Left ventricle myocardium inferior (tissue), 1 donor: ENCODE results near the gene MRTFB. TPM values are rescaled to one million over a fixed set of nuclear protein-coding genes. Genes with fewer than 3 reads are reported as not detected.

Experiments used
- DNase-seq: peaks from one replicate; pipeline ENCODE4 v3.0.0-alpha.2; 2020
- H3K27ac ChIP-seq: fragments of 200-600 bp; replicated peaks from 2 replicates; pipeline ENCODE4 v1.8.0; 2021
- H3K27me3 ChIP-seq: fragments of 200-600 bp; 2 replicates; pipeline ENCODE4 v1.8.0; 2021; ENCODE audit warnings: low read depth
- H3K36me3 ChIP-seq: fragments of 200-600 bp; 2 replicates; pipeline ENCODE4 v1.8.0; 2021
- H3K4me1 ChIP-seq: fragments of 200-600 bp; 2 replicates; pipeline ENCODE4 v1.8.0; 2021
- H3K4me3 ChIP-seq: fragments of 200-600 bp; 2 replicates; pipeline ENCODE4 v1.8.0; 2021; ENCODE audit warnings: mild to moderate bottlenecking, moderate library complexity
- H3K9me3 ChIP-seq: fragments of 200-600 bp; replicated peaks from 2 replicates; pipeline ENCODE4 v1.8.0; 2021
- CTCF ChIP-seq: fragments of 200-600 bp; IDR thresholded peaks from 2 replicates; pipeline ENCODE4 v1.8.0; 2021; ENCODE audit warnings: antibody characterized with exemption, mild to moderate bottlenecking, borderline replicate concordance
- intact Hi-C: fragments of 100-400 bp; cut with micrococcal nuclease; formaldehyde crosslinking; loops from one replicate; pipeline ENCODE4 v1.11.0; 2022
- total RNA-seq: library from RNA; stranded (reverse); fragmentation: NEBNext Ultra II Directional; extraction: Animal tissue kit (Norgen Biotek cat#: 25700); gene quantifications from one replicate; pipeline ENCODE4 v1.2.1, GENCODE V29; 2021
- donor health status: DM: no; HTN: yes; CAD: no; lungs with severe emphysema.

The MRTFB gene
- total RNA-seq, 1 donor from 2014 or later: 24.3 TPM

GRCh38 chr16:14193316-14193871 lies 122.3 kb downstream of the MRTFB start:
- Histone ChIP-seq H3K4me3 (peak overlapping the region; percentile 14), H3K36me3 (no peaks in the 10 kb centered on the region), H3K27ac (peak overlapping the region; percentile 10), H3K27me3 (no peaks in the 10 kb centered on the region), H3K9me3 (peaks cover 4% of the 10 kb centered on the region), H3K4me1 (peaks cover 63% of the 10 kb centered on the region)
- no peak for DNase-seq
- intact Hi-C loops: loop anchor here (10.0 kb wide), 1 partner anchor 109 kb away; no protein-coding TSS in a partner anchor
- TF ChIP-seq CTCF: no peak

- no peak for TF ChIP-seq CTCF
- Histone ChIP-seq H3K27me3 (no peaks in the 10 kb centered on the region), H3K9me3 (peaks cover 4% of the 10 kb centered on the region), H3K4me3 (no peak overlapping the region), H3K36me3 (no peaks in the 10 kb centered on the region), H3K27ac (no peak overlapping the region), H3K4me1 (peaks cover 61% of the 10 kb centered on the region)
- DNase-seq: no peak
- intact Hi-C loops: loop anchor here (10.0 kb wide), 1 partner anchor 110 kb away; no protein-coding TSS in a partner anchor
Measured at GRCh38 chr16:14194721-14195120, 123.6 kb downstream of the MRTFB start.

DNA sequence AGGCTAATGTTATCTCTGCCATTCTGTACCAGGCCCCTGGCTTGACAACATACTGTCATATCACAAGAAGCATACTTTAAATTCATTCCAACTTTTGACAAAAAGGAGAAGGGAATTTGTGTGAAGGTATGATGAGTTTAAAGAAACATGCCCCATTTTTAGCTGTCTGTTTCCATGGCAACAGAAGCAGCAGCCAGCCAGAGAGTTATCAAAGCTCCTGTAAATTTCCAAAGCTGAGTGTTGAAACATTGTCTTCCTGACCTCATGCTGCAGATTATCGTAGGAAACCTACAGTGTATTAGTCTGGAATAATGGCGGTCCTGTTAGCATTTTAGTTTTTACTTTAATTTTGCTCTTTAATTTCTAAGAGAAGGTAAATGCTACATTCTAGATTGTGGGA lies 124.9 kb downstream of the MRTFB start:
- Histone ChIP-seq H3K9me3 (peaks cover 4% of the 10 kb centered on the region), H3K27ac (peak overlapping the region; percentile 42), H3K4me1 (peaks cover 51% of the 10 kb centered on the region), H3K36me3 (no peaks in the 10 kb centered on the region), H3K4me3 (no peak overlapping the region), H3K27me3 (no peaks in the 10 kb centered on the region)
- intact Hi-C loops: loop anchor here (10.0 kb wide), 1 partner anchor 111 kb away; no protein-coding TSS in a partner anchor
- DNase-seq: no peak
- TF ChIP-seq CTCF: no peak

- peaks cover 4% of the 10 kb centered on the region for H3K9me3 ChIP-seq
- no peak for TF ChIP-seq CTCF
- intact Hi-C loops: loop anchor here (10.0 kb wide), 1 partner anchor 112 kb away; no protein-coding TSS in a partner anchor
- no peak for DNase-seq
- H3K27me3 ChIP-seq: no peaks in the 10 kb centered on the region
- peaks cover 54% of the 10 kb centered on the region for H3K4me1 ChIP-seq
- no peak overlapping the region for H3K4me3 ChIP-seq
- no peaks in the 10 kb centered on the region for H3K36me3 ChIP-seq
- peak overlapping the region; percentile 42 for H3K27ac ChIP-seq
Measured at GRCh38 chr16:14196539-14196938, 125.4 kb downstream of the MRTFB start.

- Histone ChIP-seq H3K9me3 (peaks cover 4% of the 10 kb centered on the region), H3K4me3 (no peak overlapping the region), H3K27ac (no peak overlapping the region), H3K27me3 (no peaks in the 10 kb centered on the region), H3K36me3 (no peaks in the 10 kb centered on the region), H3K4me1 (peaks cover 55% of the 10 kb centered on the region)
- intact Hi-C loops: loop anchor here (10.0 kb wide), 1 partner anchor 113 kb away; no protein-coding TSS in a partner anchor
- DNase-seq: no peak
- no peak for TF ChIP-seq CTCF
Measured at GRCh38 chr16:14198012-14198411, 126.9 kb downstream of the MRTFB start.
